Measurements from ENCODE around the gene PRSS8.
"Not testable (repeated sequence)": the region's sequence is repeated elsewhere in the genome, so short reads cannot be mapped to it uniquely, and the experiment has no call there.

Gene PRSS8

GRCh38 chr16:31135535-31136286 lies at the start of gene PRSS8:
TSS of gene PRSS8 (minus strand) at chr16:31135727. CDS start at chr16:31135498, 229 bp downstream.
- DNase-seq = peak; percentile 30

DNA sequence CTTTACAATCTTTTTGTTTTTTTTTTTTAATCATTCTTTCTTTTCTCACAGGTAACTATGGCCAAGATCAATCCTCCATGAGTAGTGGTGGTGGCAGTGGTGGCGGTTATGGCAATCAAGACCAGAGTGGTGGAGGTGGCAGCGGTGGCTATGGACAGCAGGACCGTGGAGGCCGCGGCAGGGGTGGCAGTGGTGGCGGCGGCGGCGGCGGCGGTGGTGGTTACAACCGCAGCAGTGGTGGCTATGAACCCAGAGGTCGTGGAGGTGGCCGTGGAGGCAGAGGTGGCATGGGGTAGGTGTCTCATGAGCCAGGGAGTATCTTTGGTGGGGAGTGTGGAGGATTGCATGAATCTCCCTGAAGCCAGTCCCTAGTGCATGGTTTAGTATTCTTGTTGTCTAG lies 49.4 kb upstream of the PRSS8 start:
- DNase-seq = no peak

DNA sequence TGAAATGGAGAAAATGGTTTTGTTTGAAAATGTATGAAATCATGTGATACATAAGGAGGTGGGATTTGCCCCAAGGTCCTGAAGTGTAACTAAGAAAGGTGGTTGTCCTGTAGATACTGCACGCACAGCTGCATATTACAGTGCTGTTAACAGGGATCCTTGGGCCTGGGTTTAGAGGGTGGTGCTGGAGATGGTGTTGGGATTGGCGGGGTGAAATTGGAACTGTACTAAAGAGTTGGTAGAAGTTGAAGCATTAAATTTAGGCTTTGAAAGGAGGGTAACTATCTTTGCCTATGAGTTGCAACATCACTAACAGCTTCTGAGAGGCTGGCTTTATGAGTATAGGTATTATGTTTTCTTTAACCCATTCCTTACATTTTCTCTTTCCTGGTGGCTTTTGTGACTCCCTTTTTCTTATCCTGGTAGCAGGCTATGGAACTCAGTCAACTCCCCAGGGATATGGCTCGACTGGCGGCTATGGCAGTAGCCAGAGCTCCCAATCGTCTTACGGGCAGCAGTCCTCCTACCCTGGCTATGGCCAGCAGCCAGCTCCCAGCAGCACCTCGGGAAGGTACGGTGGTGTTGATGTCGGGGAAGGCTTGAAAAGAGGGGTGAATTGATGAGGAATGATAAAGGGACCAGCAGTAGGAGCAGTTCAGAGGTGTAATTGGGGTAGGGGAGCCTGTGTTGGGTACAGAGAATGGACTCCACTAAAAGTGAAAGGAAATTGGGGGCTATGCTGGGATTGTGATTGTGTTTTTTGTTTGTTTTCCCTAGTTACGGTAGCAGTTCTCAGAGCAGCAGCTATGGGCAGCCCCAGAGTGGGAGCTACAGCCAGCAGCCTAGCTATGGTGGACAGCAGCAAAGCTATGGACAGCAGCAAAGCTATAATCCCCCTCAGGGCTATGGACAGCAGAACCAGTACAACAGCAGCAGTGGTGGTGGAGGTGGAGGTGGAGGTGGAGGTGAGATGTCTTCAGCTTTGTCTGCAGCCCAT lies 48.2 kb upstream of the PRSS8 start:
- DNase-seq = no peak

- no peak for DNase-seq
These were observed 46.9 kb upstream of the PRSS8 start for GRCh38 chr16:31182391-31182790.

DNA sequence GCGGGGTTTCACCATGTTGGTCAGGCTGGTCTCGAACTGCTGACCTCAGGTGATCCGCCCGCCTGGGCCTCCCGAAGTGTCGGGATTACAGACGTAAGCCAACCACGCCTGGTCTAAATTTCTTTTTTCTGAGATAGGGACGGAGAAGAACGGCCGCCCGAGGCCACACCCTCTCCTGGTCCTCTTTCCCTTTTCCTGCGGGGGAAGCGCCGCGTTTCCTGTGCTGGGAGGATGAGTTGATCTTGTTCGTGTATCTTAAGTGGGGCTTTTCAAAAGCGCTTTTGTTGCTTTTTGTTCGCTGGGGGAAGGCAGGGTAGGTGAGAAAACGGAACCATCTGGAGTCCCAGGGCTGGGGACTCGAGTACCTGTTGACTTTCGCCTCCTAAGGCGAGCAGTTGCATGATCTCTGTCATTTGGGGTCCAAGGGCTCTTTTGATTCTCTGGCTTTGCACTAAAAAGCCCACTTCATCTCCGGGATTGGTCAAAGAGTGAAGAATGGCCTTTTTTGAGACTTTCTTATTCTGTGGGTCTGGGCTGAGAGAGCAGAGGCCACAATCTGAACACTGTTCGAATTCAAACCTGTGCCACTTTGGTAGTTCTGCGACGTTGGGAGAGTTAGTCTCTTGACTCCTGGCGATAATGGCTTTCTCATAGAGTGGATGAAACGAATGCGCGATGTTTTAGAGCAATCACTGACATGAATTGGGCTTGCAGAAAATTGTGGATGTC lies 45.7 kb upstream of the PRSS8 start:
- DNase-seq = no peak

- peak; percentile 70 for DNase-seq
These were observed 44.4 kb upstream of the PRSS8 start, which contains the start of gene FUS for GRCh38 chr16:31179747-31180459. TSS of gene FUS (plus strand) at chr16:31180139. CDS start at chr16:31180215, 76 bp downstream.

- DNase-seq = no peak
These were observed 43.8 kb upstream of the PRSS8 start for GRCh38 chr16:31179219-31179746.

DNA sequence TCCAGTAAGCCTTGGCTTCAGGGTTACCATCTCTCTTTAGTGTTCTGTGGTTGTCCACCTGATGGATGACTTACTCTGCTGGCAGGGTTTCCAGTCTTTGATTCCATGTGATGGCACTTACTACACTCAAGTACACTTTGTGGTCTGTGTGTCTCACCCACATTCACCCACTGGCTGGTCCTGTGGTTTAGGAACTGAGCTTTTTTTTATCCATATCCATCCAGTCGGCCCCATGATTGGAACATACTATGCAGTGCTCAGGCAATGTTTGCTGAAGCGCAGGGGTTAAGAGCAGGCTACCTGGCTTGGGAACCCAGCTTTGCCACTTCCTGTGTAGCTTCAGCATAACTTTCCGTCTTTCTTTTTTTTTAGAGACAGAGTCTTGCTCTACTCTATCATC lies 41.6 kb upstream of the PRSS8 start:
- peak; percentile 86 for DNase-seq

DNA sequence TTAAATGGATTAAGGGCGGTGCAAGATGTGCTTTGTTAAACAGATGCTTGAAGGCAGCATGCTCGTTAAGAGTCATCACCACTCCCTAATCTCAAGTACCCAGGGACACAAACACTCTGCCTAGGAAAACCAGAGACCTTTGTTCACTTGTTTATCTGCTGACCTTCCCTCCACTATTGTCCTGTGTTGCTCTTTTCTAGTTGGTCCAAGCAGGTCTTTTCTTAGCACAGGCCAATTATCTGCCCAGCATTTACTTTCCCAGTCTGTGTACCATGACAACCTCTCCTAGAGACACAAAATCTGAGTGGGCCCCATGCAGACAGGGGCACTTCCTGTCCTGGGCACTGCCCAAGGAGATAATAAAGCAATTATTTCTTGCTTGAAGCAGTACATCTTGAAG lies 34.5 kb upstream of the PRSS8 start:
- not testable (repeated sequence) for DNase-seq

GRCh38 chr16:31168848-31169247 lies 33.3 kb upstream of the PRSS8 start:
- no peak for DNase-seq

GRCh38 chr16:31167315-31167714 lies 31.8 kb upstream of the PRSS8 start:
- DNase-seq = no peak

- DNase-seq = no peak
These were observed 21.6 kb upstream of the PRSS8 start for GRCh38 chr16:31157136-31157535.

GRCh38 chr16:31150976-31151375 lies 15.4 kb upstream of the PRSS8 start:
- DNase-seq = not testable (repeated sequence)

GRCh38 chr16:31149894-31150890 lies 14.7 kb upstream of the PRSS8 start, which contains the start of gene PRSS36:
TSS of gene PRSS36 (minus strand) at chr16:31150066. CDS start at chr16:31150035, 31 bp downstream.
- DNase-seq = no peak

- no peak for DNase-seq
These were observed 13.8 kb upstream of the PRSS8 start for GRCh38 chr16:31149332-31149731.

DNA sequence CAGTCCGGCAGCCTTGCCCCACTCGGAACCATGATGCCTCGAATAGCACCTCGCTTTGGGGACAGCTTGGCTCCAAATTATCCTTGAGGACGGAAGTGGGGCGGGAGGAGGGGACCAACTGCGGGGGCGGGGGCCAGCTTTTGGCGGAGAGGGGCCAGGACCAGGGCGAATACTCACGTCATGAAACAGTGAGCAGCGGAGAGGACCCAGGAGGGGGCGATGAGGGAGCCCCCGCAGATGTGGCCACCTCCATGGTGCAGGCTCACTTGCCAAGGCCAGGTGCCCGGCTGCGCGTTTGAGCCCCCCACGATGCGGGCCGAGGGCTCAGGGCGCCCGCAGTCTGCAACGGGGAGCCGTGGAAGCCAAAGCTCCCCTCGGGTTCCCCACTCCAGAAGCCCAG lies 13.4 kb upstream of the PRSS8 start:
- DNase-seq = no peak

- DNase-seq = no peak
These were observed 12.8 kb upstream of the PRSS8 start for GRCh38 chr16:31148281-31148728.

DNA sequence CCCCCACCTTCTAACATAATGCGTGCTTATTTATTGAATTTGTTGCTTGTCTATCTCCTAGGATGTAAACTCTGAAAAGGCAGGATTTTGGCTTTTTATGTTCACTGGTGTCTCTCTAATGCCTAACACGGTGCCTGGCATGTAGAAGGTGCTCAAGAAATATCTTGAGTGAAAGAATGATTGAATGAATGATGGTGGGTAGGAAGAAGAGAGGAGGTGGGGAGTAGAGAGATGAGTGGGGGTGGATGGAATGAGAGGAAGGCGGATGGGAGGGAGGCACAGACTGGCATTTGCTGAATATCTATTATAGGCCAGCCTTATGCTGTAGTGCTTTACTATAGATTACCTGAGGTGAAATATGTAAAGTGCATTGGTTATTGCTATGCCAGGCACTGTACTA lies 12.0 kb upstream of the PRSS8 start:
- no peak for DNase-seq

DNA sequence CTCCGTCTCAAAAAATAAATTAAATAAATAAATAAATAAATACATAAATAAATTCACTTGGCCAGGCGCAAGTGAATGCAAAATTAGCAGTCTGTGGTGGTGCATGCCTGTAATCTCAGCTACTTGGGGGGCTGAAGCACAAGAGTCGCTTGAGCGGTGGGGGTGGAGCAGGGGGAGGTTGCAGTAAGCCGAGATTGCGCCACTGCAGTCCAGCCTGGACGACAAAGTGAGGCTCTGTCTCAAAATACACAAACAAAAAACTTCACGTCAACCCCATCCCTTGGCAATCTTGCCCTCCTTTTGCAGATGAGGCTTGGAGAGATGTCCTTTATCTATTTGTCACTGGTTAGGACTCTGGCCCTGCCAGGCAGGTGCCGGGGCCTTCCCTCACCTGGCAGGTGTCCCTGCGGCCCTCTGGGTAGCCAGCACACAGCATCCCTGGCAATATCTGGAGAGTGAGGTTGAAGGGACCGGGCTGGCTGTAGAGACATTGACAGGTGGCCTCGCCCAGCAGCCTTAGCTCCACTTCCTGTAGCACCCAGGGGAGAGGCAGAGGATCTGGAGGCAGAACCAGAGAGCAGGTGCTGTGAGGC lies 10.0 kb upstream of the PRSS8 start:
- no peak for DNase-seq

GRCh38 chr16:31144418-31144817 lies 8.9 kb upstream of the PRSS8 start:
- DNase-seq = not testable (repeated sequence)
